NT2/D1 (cell line): ENCODE results near the gene WDR1.

ENCODE experiments used
- DNase-seq: peaks from one replicate; pipeline ENCODE4 v3.0.0-alpha.2; 2011; ENCODE audit warnings: low read depth, low spot score
- H3K27me3 ChIP-seq: 2 replicates; pipeline ENCODE4 v1.6.0; 2011; ENCODE audit warnings: mild to moderate bottlenecking; ENCODE audit not compliant: insufficient read length, insufficient read depth
- H3K36me3 ChIP-seq: 2 replicates; pipeline ENCODE4 v1.6.1; 2011; ENCODE audit warnings: mild to moderate bottlenecking, low read length, mixed read lengths; ENCODE audit not compliant: insufficient read depth, insufficient read length
- H3K4me1 ChIP-seq: 2 replicates; pipeline ENCODE4 v1.5.1; 2011; ENCODE audit not compliant: insufficient read depth, insufficient read length
- H3K4me3 ChIP-seq: 2 replicates; pipeline ENCODE4 v1.5.1; 2011; ENCODE audit warnings: low read depth; ENCODE audit not compliant: insufficient read length
- H3K9ac ChIP-seq: 2 replicates; pipeline ENCODE4 v1.6.0; 2011; ENCODE audit warnings: low read depth; ENCODE audit not compliant: insufficient read length
- H3K9me3 ChIP-seq: 2 replicates; pipeline ENCODE4 v1.5.1; 2011; ENCODE audit warnings: mild to moderate bottlenecking, low read length; ENCODE audit not compliant: insufficient read depth
- SUZ12 ChIP-seq: IDR thresholded peaks from 2 replicates; pipeline ENCODE4 v1.6.1; 2011; ENCODE audit not compliant: insufficient read length, insufficient read depth; ENCODE audit errors: extremely low read depth
- YY1 ChIP-seq: IDR thresholded peaks from 2 replicates; pipeline ENCODE4 v1.6.1; 2011; ENCODE audit not compliant: insufficient read length, insufficient read depth
- ZNF274 ChIP-seq: IDR thresholded peaks from 2 replicates; pipeline ENCODE4 v1.6.1; 2011; ENCODE audit warnings: mild to moderate bottlenecking, low read depth, low read length

WDR1 gene

GRCh38 chr4:10035130-10035529 lies 81.5 kb downstream of the WDR1 start:
- no peak overlapping the region for H3K4me3 ChIP-seq
- no peaks in the 10 kb centered on the region for H3K4me1 ChIP-seq
- H3K9me3 ChIP-seq, result no peaks in the 10 kb centered on the region
- H3K27me3 ChIP-seq, result peaks cover 4% of the 10 kb centered on the region
- TF ChIP-seq SUZ12, result no peak
- no peak for TF ChIP-seq YY1
- no peak for TF ChIP-seq ZNF274
- no peak overlapping the region for H3K9ac ChIP-seq
- DNase-seq, result no peak
- H3K36me3 ChIP-seq, result no peaks in the 10 kb centered on the region

GRCh38 chr4:10034612-10035104 lies 81.9 kb downstream of the WDR1 start:
- peaks cover 4% of the 10 kb centered on the region for H3K27me3 ChIP-seq
- no peaks in the 10 kb centered on the region for H3K9me3 ChIP-seq
- no peak for DNase-seq
- no peak overlapping the region for H3K9ac ChIP-seq
- TF ChIP-seq SUZ12 (no peak), YY1 (no peak), ZNF274 (no peak)
- H3K4me3 ChIP-seq, result no peak overlapping the region
- no peaks in the 10 kb centered on the region for H3K4me1 ChIP-seq
- no peaks in the 10 kb centered on the region for H3K36me3 ChIP-seq

GRCh38 chr4:10034136-10034535 lies 82.5 kb downstream of the WDR1 start:
- TF ChIP-seq SUZ12 (no peak), ZNF274 (no peak), YY1 (no peak)
- Histone ChIP-seq H3K4me3 (no peak overlapping the region), H3K36me3 (no peaks in the 10 kb centered on the region), H3K9me3 (no peaks in the 10 kb centered on the region), H3K4me1 (no peaks in the 10 kb centered on the region), H3K9ac (no peak overlapping the region), H3K27me3 (peaks cover under 1% of the 10 kb centered on the region)
- no peak for DNase-seq

- no peak for TF ChIP-seq SUZ12
- no peak for TF ChIP-seq YY1
- TF ChIP-seq ZNF274, result no peak
- H3K36me3 ChIP-seq, result no peaks in the 10 kb centered on the region
- H3K9ac ChIP-seq, result no peak overlapping the region
- no peak overlapping the region for H3K4me3 ChIP-seq
- H3K9me3 ChIP-seq, result no peaks in the 10 kb centered on the region
- H3K27me3 ChIP-seq, result no peaks in the 10 kb centered on the region
- peaks cover 4% of the 10 kb centered on the region for H3K4me1 ChIP-seq
- DNase-seq, result no peak
These were observed 83.3 kb downstream of the WDR1 start for GRCh38 chr4:10033191-10033881.

GRCh38 chr4:10032625-10033024 lies 84.0 kb downstream of the WDR1 start:
- Histone ChIP-seq H3K9me3 (no peaks in the 10 kb centered on the region), H3K36me3 (no peaks in the 10 kb centered on the region), H3K9ac (no peak overlapping the region), H3K4me3 (no peak overlapping the region), H3K4me1 (peaks cover 4% of the 10 kb centered on the region), H3K27me3 (no peaks in the 10 kb centered on the region)
- no peak for DNase-seq
- TF ChIP-seq ZNF274 (no peak), SUZ12 (no peak), YY1 (no peak)

- peak; percentile 39 for DNase-seq
- TF ChIP-seq SUZ12 (no peak), ZNF274 (no peak), YY1 (no peak)
These were observed 84.7 kb downstream of the WDR1 start for GRCh38 chr4:10031668-10032590.

More at GRCh38 chr4:10031668-10032590, 84.7 kb downstream of the WDR1 start:
- H3K4me1 ChIP-seq, result peaks cover 4% of the 10 kb centered on the region
- H3K9me3 ChIP-seq, result no peaks in the 10 kb centered on the region
- no peaks in the 10 kb centered on the region for H3K27me3 ChIP-seq
- H3K36me3 ChIP-seq, result no peaks in the 10 kb centered on the region
- no peak overlapping the region for H3K4me3 ChIP-seq
- no peak overlapping the region for H3K9ac ChIP-seq
